Measurements from ENCODE around the gene DOCK11. TPM values are rescaled to one million over a fixed set of nuclear protein-coding genes. Genes with fewer than 3 reads are reported as not detected.

The DOCK11 gene
- total RNA-seq, 1 donor from 2014 or later: 4.3 TPM

DNA sequence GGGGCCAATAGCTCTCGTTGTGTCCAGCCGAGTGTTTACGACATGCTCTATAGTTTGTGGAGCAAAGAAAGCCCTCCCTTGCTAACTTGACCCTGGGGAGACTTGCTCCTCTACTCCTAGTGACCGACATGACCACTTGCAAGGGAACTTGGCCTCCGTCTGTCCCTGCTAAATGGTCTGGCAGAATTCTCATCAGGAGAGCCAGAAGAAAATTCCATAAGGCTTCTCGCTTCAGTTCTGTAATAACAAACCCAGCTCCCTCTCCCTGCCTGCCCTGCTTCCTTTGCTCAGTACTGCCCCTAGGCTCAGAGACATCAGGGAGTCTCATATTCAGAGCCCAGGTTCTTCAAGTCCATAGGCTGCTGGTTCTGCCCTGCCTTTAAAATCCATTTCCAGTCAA lies 13.0 kb downstream of the DOCK11 start:
- H3K4me3 ChIP-seq (ENCODE audit: low read depth, low read length): no peak overlapping the region
- no peak for DNase-seq (ENCODE audit: low read depth)
- TF ChIP-seq, protein P1, sequence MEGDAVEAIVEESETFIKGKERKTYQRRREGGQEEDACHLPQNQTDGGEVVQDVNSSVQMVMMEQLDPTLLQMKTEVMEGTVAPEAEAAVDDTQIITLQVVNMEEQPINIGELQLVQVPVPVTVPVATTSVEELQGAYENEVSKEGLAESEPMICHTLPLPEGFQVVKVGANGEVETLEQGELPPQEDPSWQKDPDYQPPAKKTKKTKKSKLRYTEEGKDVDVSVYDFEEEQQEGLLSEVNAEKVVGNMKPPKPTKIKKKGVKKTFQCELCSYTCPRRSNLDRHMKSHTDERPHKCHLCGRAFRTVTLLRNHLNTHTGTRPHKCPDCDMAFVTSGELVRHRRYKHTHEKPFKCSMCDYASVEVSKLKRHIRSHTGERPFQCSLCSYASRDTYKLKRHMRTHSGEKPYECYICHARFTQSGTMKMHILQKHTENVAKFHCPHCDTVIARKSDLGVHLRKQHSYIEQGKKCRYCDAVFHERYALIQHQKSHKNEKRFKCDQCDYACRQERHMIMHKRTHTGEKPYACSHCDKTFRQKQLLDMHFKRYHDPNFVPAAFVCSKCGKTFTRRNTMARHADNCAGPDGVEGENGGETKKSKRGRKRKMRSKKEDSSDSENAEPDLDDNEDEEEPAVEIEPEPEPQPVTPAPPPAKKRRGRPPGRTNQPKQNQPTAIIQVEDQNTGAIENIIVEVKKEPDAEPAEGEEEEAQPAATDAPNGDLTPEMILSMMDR (conservative IDR thresholded peaks at IDR 0.05; ENCODE audit: low read depth, low read length): peak; percentile 18

DNA sequence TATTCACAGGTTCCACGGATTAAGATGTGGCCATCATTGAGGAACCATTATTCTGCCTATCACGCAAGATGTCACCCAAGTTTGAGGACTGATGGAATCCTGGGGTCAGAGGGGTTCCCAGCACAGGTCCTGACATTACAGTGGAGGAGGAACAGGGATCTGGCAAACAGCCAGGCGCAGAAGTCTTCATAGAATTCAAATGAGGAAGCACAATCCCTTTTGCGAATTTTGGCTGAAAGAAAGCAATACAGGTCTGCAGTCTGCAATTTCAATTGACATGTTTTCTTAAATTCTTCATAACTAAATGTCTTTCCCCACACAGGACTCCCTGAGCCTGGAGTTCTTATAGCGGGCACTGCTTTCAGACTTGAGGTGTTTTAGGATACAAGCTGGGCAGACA lies 14.5 kb downstream of the DOCK11 start:
- H3K4me3 ChIP-seq (ENCODE audit: low read depth, low read length): no peak overlapping the region
- TF ChIP-seq, protein P1 (conservative IDR thresholded peaks at IDR 0.05; ENCODE audit: low read depth, low read length): no peak
- DNase-seq (ENCODE audit: low read depth): no peak

DNA sequence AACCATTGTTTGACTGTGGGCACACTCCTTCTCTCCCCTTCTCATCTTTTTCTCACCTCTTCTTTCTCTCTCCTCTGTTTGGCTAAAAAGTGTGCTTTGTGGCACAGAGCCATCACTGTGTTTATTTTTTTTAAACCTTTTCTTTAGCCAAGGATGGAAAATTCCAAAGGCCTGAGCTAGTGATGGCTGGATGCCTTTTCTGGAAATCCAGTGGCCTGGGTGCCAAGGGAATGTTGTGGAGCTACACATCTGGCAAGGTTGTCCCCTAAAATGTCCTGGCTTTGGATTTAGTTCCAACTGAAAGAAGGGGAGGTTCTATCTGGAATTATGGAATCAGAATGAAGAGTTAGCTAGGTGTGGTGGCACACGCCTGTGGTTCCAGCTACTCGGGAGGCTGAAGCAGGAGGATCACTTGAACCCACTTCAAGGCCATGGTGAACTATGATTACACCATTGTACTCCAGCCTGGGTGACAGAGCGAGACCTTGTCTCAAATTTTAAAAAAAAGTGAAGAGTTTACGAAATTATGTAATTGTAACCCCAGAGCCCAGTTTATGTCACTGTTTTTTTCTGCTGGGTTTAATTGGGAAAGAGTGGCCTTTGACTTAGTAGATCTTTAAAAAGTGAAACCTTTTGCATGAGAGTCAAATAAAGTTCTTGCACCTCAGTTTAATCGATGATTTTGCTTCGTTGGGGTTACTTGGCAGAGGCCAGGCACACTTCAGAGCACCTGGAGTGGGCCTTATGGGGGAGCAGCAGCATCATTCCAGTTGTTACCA lies 17.7 kb downstream of the DOCK11 start:
- no peak overlapping the region for H3K4me3 ChIP-seq (ENCODE audit: low read depth, low read length)
- TF ChIP-seq, protein P1 (conservative IDR thresholded peaks at IDR 0.05; ENCODE audit: low read depth, low read length): no peak
- no peak for DNase-seq (ENCODE audit: low read depth)

DNA sequence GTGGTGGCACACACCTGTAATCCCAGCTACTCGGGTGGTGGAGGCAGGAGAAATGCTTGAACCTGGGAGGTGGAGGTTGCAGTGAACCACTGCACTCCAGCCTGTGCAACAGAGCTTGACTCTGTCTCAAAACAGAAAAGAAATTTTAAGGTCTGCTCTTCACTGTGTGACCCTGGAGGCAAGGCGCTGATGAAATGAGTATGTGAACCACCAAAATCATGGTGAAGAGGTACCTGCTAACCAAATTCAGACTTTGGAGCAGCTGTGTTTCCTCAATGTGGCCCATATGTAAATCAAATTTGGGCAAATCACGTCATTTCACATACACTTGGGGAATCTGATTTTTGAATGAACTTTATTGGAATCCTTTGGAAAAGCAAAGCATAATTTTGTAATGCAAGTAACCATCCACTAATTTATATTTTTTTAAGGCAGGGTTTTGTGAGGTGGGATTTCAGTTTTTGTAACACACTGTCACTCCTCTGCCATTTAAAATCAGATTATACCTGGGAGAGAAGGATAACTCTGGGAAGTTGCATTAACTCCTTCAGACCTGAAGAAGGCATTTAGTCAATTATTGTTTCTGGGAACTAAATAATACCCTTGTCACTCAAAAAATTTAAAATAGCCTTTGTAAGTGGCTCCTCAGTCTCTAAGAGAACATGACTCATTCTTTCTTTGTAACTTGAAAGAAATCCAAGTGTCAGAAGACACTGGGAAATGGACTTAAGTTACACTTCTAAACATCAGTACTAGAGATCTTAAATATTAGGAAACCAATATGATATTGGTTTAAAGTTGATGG lies 24.0 kb downstream of the DOCK11 start:
- no peak for DNase-seq (ENCODE audit: low read depth)
- TF ChIP-seq, protein P1 (conservative IDR thresholded peaks at IDR 0.05; ENCODE audit: low read depth, low read length): no peak
- no peak overlapping the region for H3K4me3 ChIP-seq (ENCODE audit: low read depth, low read length)

DNA sequence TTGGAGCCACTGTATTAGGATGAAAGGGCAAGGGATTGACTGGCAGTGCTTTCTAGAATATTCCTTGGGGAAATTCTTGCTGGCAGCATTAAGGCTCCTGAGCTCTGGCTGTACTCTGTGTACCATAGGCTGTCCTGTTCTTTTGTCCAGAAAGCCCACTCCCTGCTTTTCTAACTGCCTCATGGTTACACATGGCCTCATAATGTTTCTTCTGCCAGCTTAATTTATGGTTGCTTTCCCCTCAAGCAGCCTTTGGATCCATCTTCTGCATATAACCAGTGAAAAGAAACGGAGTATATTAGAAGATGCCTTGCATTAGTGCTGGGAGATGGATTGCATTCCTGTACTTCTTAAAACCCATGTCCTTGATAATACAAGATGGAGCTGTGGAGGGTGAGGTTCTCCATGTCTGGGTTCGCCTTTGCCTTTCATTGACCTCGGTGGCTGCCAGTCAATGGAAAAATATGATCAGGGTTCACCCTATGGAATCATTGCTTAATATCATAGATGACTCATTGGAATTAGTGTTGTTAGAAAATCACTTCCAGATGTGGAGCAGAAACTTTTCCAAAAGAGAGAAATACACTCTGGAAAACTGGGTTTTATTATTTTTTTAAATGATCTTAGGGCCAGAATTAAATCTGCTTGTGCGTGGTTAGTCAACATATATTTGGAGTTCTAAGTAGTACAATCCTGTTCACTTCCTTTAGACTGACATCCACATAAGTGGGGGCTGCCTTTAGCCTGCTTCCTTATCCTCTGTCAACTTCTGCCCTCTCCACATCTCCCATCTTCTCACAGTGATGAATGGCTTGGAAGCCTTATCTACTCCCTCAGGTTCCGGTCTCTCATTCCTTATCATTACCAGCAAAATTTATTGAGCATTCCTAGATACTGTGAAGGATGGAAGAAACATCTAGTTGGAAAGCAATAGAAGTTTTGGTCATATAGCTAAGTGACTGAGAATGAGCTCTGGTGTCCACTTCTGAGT lies 24.9 kb downstream of the DOCK11 start:
- TF ChIP-seq, protein P1 (conservative IDR thresholded peaks at IDR 0.05; ENCODE audit: low read depth, low read length): no peak
- H3K4me3 ChIP-seq (ENCODE audit: low read depth, low read length): no peak overlapping the region
- no peak for DNase-seq (ENCODE audit: low read depth)

DNA sequence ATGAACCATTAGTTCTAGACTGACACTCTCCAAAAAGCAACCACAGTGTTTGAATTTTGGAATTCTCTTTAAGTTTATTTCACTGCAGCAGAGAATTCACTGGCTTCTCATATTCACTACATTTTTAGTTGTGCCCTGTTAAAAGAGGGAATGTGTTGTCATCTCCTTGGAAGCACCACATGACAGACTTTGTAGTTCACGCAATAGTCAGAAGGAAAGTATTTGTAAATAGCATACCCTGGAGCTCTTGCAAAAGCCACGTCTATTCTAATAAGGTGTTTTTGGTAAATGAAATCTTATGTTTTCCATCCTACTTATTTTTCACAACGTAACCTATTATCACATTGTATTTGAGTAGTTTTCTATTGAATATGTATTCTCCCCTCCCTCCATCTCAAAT lies 25.8 kb downstream of the DOCK11 start:
- H3K4me3 ChIP-seq (ENCODE audit: low read depth, low read length): no peak overlapping the region
- TF ChIP-seq, protein P1 (conservative IDR thresholded peaks at IDR 0.05; ENCODE audit: low read depth, low read length): no peak
- DNase-seq (ENCODE audit: low read depth): no peak
